Measurements from ENCODE around the gene NPM1. TPM values are rescaled to one million over a fixed set of nuclear protein-coding genes. Genes with fewer than 3 reads are reported as not detected.
"Not testable (repeated sequence)": the region's sequence is repeated elsewhere in the genome, so short reads cannot be mapped to it uniquely, and the experiment has no call there.

The NPM1 gene
- total RNA-seq, 1 donor from 2014 or later: 3,066 TPM

DNA sequence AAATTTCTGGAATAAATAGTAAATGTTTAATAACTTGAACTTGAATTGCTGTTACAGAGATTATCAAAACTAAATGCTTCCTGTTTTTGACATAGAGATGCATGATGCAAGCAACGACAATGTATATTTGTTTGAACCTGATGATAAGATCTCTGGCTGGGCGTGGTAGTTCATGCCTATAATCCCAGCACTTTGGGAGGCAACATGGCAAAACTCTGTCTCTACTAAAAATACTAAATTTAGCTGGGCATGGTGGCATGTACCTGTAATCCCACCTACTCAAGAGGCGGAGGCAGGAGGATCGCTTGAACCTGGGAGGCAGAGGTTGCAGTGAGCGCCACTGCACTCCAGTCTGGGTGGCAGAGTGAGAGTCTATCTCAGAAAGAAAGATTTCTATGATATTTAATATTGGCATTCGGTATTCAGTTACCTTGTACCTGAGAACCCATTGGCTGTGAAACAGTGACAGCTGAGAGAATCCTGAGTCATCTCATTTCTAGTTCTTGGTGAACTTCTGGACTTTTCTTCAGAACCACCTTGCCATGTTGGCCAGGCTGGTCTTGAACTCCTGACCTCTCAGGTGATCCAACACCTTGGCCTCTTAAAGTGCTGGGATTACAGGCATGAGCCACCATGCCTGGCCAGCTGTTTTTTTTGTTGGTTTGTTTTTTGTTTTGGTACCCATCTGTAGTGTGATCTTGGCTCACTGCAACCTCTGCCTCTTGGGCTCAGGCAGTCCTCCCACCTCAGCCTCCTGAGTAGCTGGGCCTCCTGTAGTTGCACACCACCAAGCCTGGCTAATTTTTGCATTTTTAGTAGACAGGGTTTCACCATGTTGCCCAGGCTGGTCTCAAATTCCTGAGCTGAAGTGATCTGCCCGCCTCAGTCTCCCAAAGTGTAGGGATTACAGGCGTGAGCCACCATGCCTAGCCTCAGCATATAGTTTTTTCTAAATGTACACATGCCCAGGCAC lies 21.8 kb downstream of the NPM1 start:
- peaks cover 35% of the 10 kb centered on the region for H3K4me1 Mint-ChIP-seq
- H3K36me3 Mint-ChIP-seq (ENCODE audit: low read depth): peaks cover 84% of the 10 kb centered on the region
- peak overlapping the region; percentile 41 for H3K27ac Mint-ChIP-seq
- no peak for DNase-seq
- no peaks in the 10 kb centered on the region for H3K27me3 Mint-ChIP-seq
- intact Hi-C loops (cut with micrococcal nuclease): loop anchor here (2.0 to 10.0 kb wide), 2 partner anchors 17 to 885 kb away; no protein-coding TSS in a partner anchor
- no peak overlapping the region for H3K4me3 Mint-ChIP-seq
- no peaks in the 10 kb centered on the region for H3K9me3 Mint-ChIP-seq

DNA sequence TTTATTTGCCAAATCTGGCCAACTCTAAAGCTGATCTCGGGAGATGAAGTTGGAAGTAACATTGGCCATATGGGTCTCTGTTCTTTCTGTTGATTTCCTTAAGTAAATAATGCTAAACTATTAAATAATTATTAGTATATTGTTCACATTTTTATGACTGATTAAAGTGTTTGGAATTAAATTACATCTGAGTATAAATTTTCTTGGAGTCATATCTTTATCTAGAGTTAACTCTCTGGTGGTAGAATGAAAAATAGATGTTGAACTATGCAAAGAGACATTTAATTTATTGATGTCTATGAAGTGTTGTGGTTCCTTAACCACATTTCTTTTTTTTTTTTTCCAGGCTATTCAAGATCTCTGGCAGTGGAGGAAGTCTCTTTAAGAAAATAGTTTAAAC lies 22.5 kb downstream of the NPM1 start:
- Mint-ChIP-seq H3K4me3 (no peak overlapping the region), H3K4me1 (peaks cover 35% of the 10 kb centered on the region), H3K27ac (no peak overlapping the region), H3K27me3 (no peaks in the 10 kb centered on the region), H3K36me3 (ENCODE audit: low read depth) (peaks cover 80% of the 10 kb centered on the region), H3K9me3 (no peaks in the 10 kb centered on the region)
- no peak for DNase-seq
- intact Hi-C loops (cut with micrococcal nuclease): loop anchor here (10.0 kb wide), 1 partner anchor 885 kb away; no protein-coding TSS in a partner anchor

DNA sequence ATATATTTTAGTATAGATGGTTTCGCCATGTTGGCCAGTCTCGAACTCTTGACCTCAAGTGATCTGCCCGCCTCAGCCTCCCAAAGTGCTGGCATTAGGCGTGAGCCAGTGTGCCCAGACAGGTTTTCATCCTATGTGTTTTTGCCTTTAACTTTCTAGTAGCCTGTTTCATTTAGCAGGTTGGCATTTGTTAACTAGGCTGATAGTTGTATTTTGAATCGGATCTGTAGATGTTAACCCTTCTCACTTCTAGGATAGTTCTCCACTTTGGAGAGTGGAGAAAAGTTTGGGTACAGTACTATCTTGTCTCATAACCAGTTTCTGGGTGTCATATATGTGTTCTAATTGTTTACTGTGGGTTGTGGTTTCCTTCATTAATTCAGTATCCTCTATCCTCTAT lies 24.5 kb downstream of the NPM1 start:
- no peaks in the 10 kb centered on the region for H3K27me3 Mint-ChIP-seq
- no peak for DNase-seq
- peaks cover 63% of the 10 kb centered on the region for H3K36me3 Mint-ChIP-seq (ENCODE audit: low read depth)
- no peak overlapping the region for H3K27ac Mint-ChIP-seq
- no peak overlapping the region for H3K4me3 Mint-ChIP-seq
- H3K9me3 Mint-ChIP-seq: no peaks in the 10 kb centered on the region
- intact Hi-C loops (cut with micrococcal nuclease): loop anchor here (10.0 kb wide), 1 partner anchor 883 kb away; no protein-coding TSS in a partner anchor
- peaks cover 19% of the 10 kb centered on the region for H3K4me1 Mint-ChIP-seq

DNA sequence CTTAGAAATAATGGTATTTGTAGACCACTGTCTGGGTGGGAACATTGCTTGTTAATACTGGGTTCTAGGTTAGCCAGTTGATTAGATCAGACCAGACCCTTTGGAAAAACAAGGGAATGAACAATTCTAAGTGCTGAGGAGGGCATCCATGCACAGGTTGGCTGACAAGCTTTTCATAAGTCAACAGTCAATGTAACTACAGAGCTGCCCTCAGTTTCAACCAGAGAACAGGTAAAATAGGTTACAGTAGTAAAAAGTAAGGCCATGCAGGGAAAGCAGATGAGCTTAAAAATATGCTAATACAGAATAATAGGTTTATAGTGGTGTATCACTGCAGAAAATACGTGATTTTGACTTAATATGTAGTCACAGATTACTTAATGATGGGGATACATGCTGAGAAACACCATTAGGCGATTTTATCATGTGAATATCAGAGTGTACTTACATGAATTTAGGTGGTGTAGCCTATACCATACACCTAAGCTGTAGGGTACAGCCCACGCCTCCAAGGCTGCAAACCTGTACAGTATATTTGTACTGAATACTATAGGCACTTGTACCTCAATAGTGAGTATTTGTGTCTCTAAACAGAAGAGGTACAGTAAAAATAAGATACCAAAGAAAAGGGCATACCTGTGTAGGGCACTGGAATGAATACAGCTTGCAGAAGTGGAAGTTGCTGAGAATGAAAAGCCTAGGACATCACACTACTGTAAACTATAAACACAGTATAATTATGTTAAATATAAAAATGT lies 25.7 kb downstream of the NPM1 start:
- no peaks in the 10 kb centered on the region for H3K9me3 Mint-ChIP-seq
- H3K36me3 Mint-ChIP-seq (ENCODE audit: low read depth): peaks cover 52% of the 10 kb centered on the region
- H3K4me3 Mint-ChIP-seq: no peak overlapping the region
- no peak overlapping the region for H3K27ac Mint-ChIP-seq
- intact Hi-C loops (cut with micrococcal nuclease): loop anchor here (10.0 kb wide), 1 partner anchor 881 kb away; no protein-coding TSS in a partner anchor
- no peaks in the 10 kb centered on the region for H3K27me3 Mint-ChIP-seq
- no peak for DNase-seq
- peaks cover 17% of the 10 kb centered on the region for H3K4me1 Mint-ChIP-seq

DNA sequence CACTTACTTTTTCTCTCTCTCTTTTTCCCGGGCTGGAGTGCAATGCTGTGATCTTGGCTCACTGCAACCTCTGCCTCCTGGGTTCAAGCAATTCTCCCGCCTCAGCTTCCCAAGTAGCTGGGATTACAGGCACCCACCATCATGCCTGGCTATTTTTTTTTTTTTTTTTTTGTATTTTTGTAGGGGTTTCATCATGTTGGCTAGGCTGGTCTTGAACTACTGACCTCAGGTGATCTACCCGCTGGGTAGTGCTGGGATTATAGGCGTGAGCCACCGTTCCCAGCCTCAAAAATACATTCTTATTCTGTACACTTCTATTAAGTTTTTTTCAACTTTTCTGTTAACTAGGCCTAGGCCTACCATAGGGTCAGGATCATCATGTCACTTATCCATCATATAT lies 26.3 kb downstream of the NPM1 start:
- H3K9me3 Mint-ChIP-seq, H3K4me3 Mint-ChIP-seq, H3K27me3 Mint-ChIP-seq, DNase-seq, H3K27ac Mint-ChIP-seq: not testable (repeated sequence)
- peaks cover 46% of the 10 kb centered on the region for H3K36me3 Mint-ChIP-seq (ENCODE audit: low read depth)
- H3K4me1 Mint-ChIP-seq: peaks cover 18% of the 10 kb centered on the region
- intact Hi-C loops (cut with micrococcal nuclease): loop anchor here (10.0 kb wide), 1 partner anchor 881 kb away; no protein-coding TSS in a partner anchor

DNA sequence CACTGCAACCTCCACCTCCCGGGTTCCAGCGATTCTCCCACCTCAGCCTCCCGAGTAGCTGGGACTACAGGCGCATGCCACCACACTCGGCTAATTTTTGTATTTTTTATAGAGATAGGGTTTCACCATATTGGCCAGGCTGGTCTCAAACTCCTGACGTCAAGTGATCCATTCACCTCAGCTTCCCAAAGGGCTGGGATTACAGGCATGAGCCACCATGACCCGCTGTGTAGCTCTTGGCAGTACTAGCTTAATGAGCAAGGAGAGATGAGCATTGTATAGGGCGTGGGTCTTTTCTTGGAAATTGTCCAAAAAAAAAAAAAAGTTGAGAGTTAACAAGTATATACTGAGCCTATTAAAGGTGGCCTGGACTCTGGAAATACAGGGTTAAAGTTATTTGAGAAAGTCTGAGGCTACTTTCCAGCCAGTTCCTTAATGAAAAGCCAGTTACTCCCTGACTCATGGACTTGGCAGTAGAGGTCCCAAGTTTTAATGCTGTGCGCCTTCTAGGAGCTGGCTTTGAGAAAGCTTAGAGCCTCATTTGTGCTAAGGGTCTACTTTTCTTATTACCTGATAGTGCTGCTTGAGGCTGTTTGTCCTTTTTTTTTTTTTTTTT lies 27.6 kb downstream of the NPM1 start:
- DNase-seq: no peak
- intact Hi-C loops (cut with micrococcal nuclease): loop anchor here (10.0 kb wide), 1 partner anchor 880 kb away; no protein-coding TSS in a partner anchor
- peaks cover 5% of the 10 kb centered on the region for H3K27me3 Mint-ChIP-seq
- H3K9me3 Mint-ChIP-seq: no peaks in the 10 kb centered on the region
- peaks cover 37% of the 10 kb centered on the region for H3K36me3 Mint-ChIP-seq (ENCODE audit: low read depth)
- peaks cover 15% of the 10 kb centered on the region for H3K4me1 Mint-ChIP-seq
- no peak overlapping the region for H3K27ac Mint-ChIP-seq
- H3K4me3 Mint-ChIP-seq: no peak overlapping the region

DNA sequence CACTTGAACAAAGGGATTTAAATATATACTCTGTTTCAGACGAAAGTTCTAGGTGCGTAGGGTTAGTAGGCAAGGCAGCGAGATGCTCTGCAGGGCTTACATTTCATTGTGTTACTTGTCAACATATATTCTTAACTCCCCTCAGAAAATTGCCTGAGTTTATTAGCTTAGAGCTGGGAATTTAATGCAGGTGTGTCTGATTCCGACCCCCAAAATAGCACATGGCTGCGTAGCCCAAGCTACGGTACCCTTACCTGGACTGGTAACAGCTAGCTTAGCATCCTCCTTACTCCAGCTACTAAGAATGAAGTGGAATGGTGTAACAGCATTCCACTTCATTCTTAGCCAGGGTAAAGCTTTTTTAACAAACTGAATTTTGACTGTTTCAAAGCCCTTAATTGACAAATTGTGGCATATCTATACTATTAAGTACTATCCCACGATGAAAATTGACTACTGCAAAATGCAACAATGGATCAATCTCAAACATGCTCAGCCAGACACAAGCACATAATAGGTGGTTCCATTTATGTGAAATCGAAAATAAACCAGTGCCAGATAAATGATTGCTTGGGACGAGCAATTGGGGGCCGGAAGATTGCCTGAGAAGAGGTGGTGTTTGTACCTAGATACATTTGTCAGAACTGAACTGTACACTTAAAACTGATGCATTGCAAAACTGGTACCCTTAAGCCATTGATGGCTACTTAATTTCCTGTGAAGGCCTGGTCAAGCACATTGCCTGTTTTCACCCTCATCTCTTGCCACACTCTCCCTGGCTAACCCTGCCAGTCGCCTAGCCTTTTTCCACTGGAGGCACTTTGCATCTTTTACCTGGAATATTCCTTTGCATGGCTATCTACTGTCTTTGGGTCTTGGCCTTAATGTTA lies 28.8 kb downstream of the NPM1 start:
- intact Hi-C loops (cut with micrococcal nuclease): loop anchor here (10.0 kb wide), 1 partner anchor 878 kb away; no protein-coding TSS in a partner anchor
- Mint-ChIP-seq H3K4me3 (no peak overlapping the region), H3K9me3 (no peaks in the 10 kb centered on the region), H3K27ac (no peak overlapping the region), H3K4me1 (peaks cover 18% of the 10 kb centered on the region), H3K36me3 (ENCODE audit: low read depth) (peaks cover 27% of the 10 kb centered on the region), H3K27me3 (peaks cover 13% of the 10 kb centered on the region)
- DNase-seq: no peak

DNA sequence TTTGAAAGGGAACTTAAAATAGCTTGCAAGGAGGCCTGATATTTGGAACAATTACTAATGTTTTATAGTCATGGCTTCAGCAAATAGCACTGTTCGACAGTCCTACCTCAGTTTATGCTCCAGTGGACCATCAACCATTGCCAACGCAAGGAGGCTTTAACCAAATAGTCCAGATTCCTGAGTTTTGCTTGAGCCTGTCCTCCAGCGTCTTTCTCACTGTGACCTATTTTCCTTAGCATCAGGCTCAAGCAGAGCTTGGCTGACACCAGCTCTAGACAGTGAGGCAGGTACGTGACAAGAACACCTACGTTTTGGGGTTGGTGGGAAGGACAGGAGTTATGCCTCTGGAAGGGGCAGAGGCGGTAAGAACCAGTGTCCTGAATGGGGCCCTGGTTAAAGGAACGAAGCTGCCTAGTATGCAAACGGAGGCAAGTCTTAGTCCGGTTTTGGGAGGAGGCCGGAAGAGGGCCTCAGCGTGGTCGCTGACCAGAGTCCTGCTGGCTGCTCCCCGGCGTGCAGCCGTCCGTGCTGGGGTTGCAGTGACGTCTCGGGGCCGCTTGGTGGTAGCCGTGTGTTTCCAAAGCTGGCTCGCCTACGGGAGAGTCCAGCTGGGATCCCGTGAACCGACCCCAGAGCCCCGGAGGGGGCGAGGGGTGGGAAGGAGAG lies 30.8 kb downstream of the NPM1 start:
- Mint-ChIP-seq H3K36me3 (ENCODE audit: low read depth) (peaks cover 8% of the 10 kb centered on the region), H3K4me3 (peak overlapping the region; percentile 80), H3K27ac (no peak overlapping the region)

DNA sequence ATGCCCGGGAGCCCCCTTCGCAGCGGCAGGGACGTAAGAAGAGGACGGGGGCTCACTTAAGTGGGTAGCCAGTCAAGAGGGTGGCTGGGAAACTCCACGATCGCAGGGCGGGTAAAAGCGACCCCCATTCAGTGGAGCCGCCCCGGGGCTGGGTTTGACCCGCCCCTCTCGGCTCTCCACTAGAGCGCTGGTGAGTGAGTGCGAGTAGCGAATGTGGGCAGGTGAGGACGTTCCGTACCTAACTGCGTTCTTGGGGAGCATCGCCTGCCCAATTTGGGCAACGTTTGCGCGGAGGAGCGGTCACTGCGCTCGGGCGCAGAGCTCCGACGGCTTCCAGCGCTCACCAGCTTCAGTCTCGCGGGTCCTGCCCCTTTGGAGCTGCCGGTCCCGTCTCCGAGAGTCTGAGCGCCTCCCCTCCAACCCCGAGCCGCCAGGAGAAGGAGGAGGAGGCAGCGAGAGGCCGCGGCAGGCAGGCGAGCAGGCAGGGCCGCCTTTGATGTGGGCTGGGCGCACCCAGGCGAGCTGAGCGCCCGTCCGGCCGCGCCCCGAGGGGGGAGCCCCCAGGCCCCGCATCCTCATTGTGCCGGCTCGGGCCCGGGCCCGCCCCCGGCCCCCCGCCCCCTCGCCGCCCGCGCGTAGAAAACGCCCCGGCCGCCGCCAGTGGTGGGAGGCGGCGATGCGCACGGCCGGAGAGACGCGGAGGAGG lies 31.5 kb downstream of the NPM1 start, which contains the start of gene FGF18:
Gene FGF18 (plus strand): TSS at position 666 of the 706 bp plus-strand sequence. CDS start 553 bp downstream, outside the sequence.
- intact Hi-C loops (cut with micrococcal nuclease): loop anchor here (1.0 to 10.0 kb wide), 3 partner anchors 488 to 876 kb away; no protein-coding TSS in a partner anchor
- no peak within 1 kb of the TSS for H3K27ac Mint-ChIP-seq
- H3K36me3 Mint-ChIP-seq (ENCODE audit: low read depth): peaks cover 4% of the 10 kb centered on the region
- H3K9me3 Mint-ChIP-seq: no peaks in the 10 kb centered on the region
- peaks cover 13% of the 10 kb centered on the region for H3K4me1 Mint-ChIP-seq
- peaks cover 20% of the 10 kb centered on the region for H3K27me3 Mint-ChIP-seq
- peak; percentile 84 for DNase-seq
- peak within 1 kb of the TSS; percentile 80 for H3K4me3 Mint-ChIP-seq

More for the DNA sequence above, 30.8 kb downstream of the NPM1 start:
- Mint-ChIP-seq H3K27me3 (peaks cover 20% of the 10 kb centered on the region), H3K4me1 (peaks cover 13% of the 10 kb centered on the region), H3K9me3 (no peaks in the 10 kb centered on the region)
- peak; percentile 88 for DNase-seq
- intact Hi-C loops (cut with micrococcal nuclease): loop anchor here (1.0 to 10.0 kb wide), 2 partner anchors 622 to 876 kb away; no protein-coding TSS in a partner anchor

DNA sequence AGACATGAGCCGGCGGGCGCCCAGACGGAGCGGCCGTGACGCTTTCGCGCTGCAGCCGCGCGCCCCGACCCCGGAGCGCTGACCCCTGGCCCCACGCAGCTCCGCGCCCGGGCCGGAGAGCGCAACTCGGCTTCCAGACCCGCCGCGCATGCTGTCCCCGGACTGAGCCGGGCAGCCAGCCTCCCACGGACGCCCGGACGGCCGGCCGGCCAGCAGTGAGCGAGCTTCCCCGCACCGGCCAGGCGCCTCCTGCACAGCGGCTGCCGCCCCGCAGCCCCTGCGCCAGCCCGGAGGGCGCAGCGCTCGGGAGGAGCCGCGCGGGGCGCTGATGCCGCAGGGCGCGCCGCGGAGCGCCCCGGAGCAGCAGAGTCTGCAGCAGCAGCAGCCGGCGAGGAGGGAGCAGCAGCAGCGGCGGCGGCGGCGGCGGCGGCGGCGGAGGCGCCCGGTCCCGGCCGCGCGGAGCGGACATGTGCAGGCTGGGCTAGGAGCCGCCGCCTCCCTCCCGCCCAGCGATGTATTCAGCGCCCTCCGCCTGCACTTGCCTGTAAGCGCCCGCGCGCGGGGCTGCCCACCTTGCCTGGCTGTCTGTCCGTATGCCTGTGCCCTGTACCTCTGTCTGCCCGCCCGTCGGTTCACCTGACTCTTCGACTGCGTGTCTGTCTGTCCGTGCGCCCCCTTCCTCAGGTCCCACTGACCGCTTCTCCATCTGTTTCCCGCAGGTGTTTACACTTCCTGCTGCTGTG lies 32.2 kb downstream of the NPM1 start:
- Mint-ChIP-seq H3K9me3 (no peaks in the 10 kb centered on the region), H3K27me3 (peaks cover 20% of the 10 kb centered on the region), H3K4me1 (peaks cover 13% of the 10 kb centered on the region), H3K27ac (no peak overlapping the region), H3K4me3 (peak overlapping the region; percentile 73), H3K36me3 (ENCODE audit: low read depth) (peaks cover 2% of the 10 kb centered on the region)
- peak; percentile 79 for DNase-seq
- intact Hi-C loops (cut with micrococcal nuclease): loop anchor here (1.0 to 10.0 kb wide), 2 partner anchors 487 to 875 kb away; no protein-coding TSS in a partner anchor
